NCI-H345 treated with DMSO at 0.1 percent for 48 hours (cell line): ENCODE data around the gene MEIOB.
A peak's percentile ranks its signal among the peaks of the same experiment; 100 is the strongest.
"Not testable (repeated sequence)": the region's sequence is repeated elsewhere in the genome, so short reads cannot be mapped to it uniquely, and the experiment has no call there.

Source experiments
- DNase-seq: peaks from one replicate; lab custom pipeline; 2025; ENCODE audit not compliant: unreplicated experiment; lab: John Stamatoyannopoulos, UW

MEIOB gene

GRCh38 chr16:1878256-1878655, 6.3 kb upstream of the MEIOB start:
- no peak for DNase-seq

GRCh38 chr16:1877804-1878203, 5.8 kb upstream of the MEIOB start:
- DNase-seq: peak; percentile 30

GRCh38 chr16:1877089-1877488, 5.1 kb upstream of the MEIOB start:
- DNase-seq: no peak

GRCh38 chr16:1876468-1876867, 4.5 kb upstream of the MEIOB start:
- no peak for DNase-seq

GRCh38 chr16:1876066-1876465, 4.1 kb upstream of the MEIOB start:
- DNase-seq: not testable (repeated sequence)

- no peak for DNase-seq
These were observed 2.9 kb upstream of the MEIOB start for GRCh38 chr16:1874854-1875253.

- peak; percentile 76 for DNase-seq
These were observed 1.4 kb downstream of the MEIOB start for GRCh38 chr16:1870365-1871082.

GRCh38 chr16:1865902-1866690, 5.9 kb downstream of the MEIOB start:
- DNase-seq: no peak

GRCh38 chr16:1863681-1864460, 8.1 kb downstream of the MEIOB start:
- peak; percentile 41 for DNase-seq

GRCh38 chr16:1862394-1862793, 9.6 kb downstream of the MEIOB start:
- no peak for DNase-seq

GRCh38 chr16:1861730-1862129, 10.2 kb downstream of the MEIOB start:
- no peak for DNase-seq

GRCh38 chr16:1859650-1860049, 12.3 kb downstream of the MEIOB start:
- DNase-seq: no peak

GRCh38 chr16:1858189-1858865, 13.6 kb downstream of the MEIOB start:
- DNase-seq: no peak

GRCh38 chr16:1857433-1858097, 14.4 kb downstream of the MEIOB start:
- DNase-seq: no peak

GRCh38 chr16:1851793-1852192, 20.2 kb downstream of the MEIOB start:
- DNase-seq: no peak

GRCh38 chr16:1850981-1851380, 21.0 kb downstream of the MEIOB start:
- DNase-seq: no peak

GRCh38 chr16:1846416-1846815, 25.5 kb downstream of the MEIOB start:
- no peak for DNase-seq

GRCh38 chr16:1845985-1846384, 26.0 kb downstream of the MEIOB start:
- no peak for DNase-seq

GRCh38 chr16:1839554-1839953, 32.4 kb downstream of the MEIOB start:
- no peak for DNase-seq

GRCh38 chr16:1834096-1834495, 37.9 kb downstream of the MEIOB start:
- DNase-seq: no peak
